Stimulated activated CD8-positive, alpha-beta memory T cell treated with anti-CD3 and anti-CD28 coated beads, Interleukin-2, amount 100 ng/mL, for 1 hour (primary cell): ENCODE measurements around the gene SHC2.
"Not testable (repeated sequence)": the region's sequence is repeated elsewhere in the genome, so short reads cannot be mapped to it uniquely, and the experiment has no call there.

Source experiments
- DNase-seq, 2 donors: peaks; one replicate each; pipeline ENCODE4 v3.0.0-alpha.2; 2020; ENCODE audit warnings: low read depth in 2 of 2

The SHC2 gene

GRCh38 chr19:406971-407510, 53.8 kb downstream of the SHC2 start:
- DNase-seq: no peak

- no peak for DNase-seq
Observed at GRCh38 chr19:406135-406781, 54.6 kb downstream of the SHC2 start.

GRCh38 chr19:405121-405965, 55.5 kb downstream of the SHC2 start:
- no peak for DNase-seq

GRCh38 chr19:403221-404027, 57.4 kb downstream of the SHC2 start:
- no peak for DNase-seq

GRCh38 chr19:402786-403185, 58.0 kb downstream of the SHC2 start:
- no peak for DNase-seq

GRCh38 chr19:401866-402511, 58.8 kb downstream of the SHC2 start:
- no peak for DNase-seq

GRCh38 chr19:400976-401865, 59.6 kb downstream of the SHC2 start:
- DNase-seq: no peak

- DNase-seq: no peak
Observed at GRCh38 chr19:399370-399769, 61.5 kb downstream of the SHC2 start.

GRCh38 chr19:398719-399118, 62.1 kb downstream of the SHC2 start:
- DNase-seq: no peak

- DNase-seq: no peak
Observed at GRCh38 chr19:397941-398706, 62.7 kb downstream of the SHC2 start.

GRCh38 chr19:397321-397720, 63.5 kb downstream of the SHC2 start:
- DNase-seq: no peak

- no peak for DNase-seq
Observed at GRCh38 chr19:395467-395866, 65.4 kb downstream of the SHC2 start.

- DNase-seq: not testable (repeated sequence)
Observed at GRCh38 chr19:394857-395256, 66.0 kb downstream of the SHC2 start.

GRCh38 chr19:393560-393959, 67.3 kb downstream of the SHC2 start:
- not testable (repeated sequence) for DNase-seq

- DNase-seq: no peak
Observed at GRCh38 chr19:392375-392970, 68.4 kb downstream of the SHC2 start.

GRCh38 chr19:391726-392374, 69.0 kb downstream of the SHC2 start:
- no peak for DNase-seq

GRCh38 chr19:391207-391557, 69.7 kb downstream of the SHC2 start:
- DNase-seq: no peak

- DNase-seq: no peak
Observed at GRCh38 chr19:390386-391206, 70.2 kb downstream of the SHC2 start.
